Stimulated activated naive CD8-positive, alpha-beta T cell treated with anti-CD3 and anti-CD28 coated beads, Interleukin-15, Interleukin-2, amounts not matched to agents 100 ng/mL and 50 ng/mL, for 24 hours (primary cell): ENCODE results near the gene CENPV.
A peak's percentile ranks its signal among the peaks of the same experiment; 100 is the strongest.
"Not testable (repeated sequence)": the region's sequence is repeated elsewhere in the genome, so short reads cannot be mapped to it uniquely, and the experiment has no call there.

Experiments
- H3K27ac Mint-ChIP-seq: one replicate; pipeline ENCODE4 v1.8.0; 2021; ENCODE audit warnings: mild to moderate bottlenecking, mixed read lengths
- H3K27me3 Mint-ChIP-seq: one replicate; pipeline ENCODE4 v1.8.0; 2021; ENCODE audit warnings: mixed read lengths
- H3K36me3 Mint-ChIP-seq: one replicate; pipeline ENCODE4 v1.8.0; 2021; ENCODE audit warnings: low read depth, mixed read lengths
- H3K4me1 Mint-ChIP-seq: one replicate; pipeline ENCODE4 v1.8.0; 2021; ENCODE audit warnings: low read depth, mixed read lengths
- H3K4me3 Mint-ChIP-seq: one replicate; pipeline ENCODE4 v1.8.0; 2021; ENCODE audit warnings: mild to moderate bottlenecking, mixed read lengths
- H3K9me3 Mint-ChIP-seq: one replicate; pipeline ENCODE4 v1.8.0; 2021; ENCODE audit warnings: mixed read lengths

Gene CENPV

DNA sequence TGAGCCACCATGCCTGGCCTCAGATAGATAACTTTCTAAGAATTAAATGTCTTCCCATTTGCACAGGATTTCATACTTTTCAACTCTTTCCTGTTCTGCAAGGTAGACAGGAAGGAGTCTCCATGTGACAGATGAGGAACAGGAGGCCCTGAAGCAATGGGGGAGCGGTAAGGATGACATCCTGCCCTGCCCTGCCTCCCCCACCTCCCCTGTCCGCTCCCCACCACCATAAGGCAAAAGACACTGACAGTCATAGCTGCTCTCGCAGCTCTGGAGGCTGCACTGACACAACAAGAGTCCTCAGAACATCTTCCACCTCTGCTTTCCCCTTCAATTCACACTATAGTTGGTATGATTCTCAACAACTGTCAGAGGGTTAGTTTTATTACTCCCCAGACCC lies 9.7 kb downstream of the CENPV start:
- Mint-ChIP-seq H3K4me1 (no peaks in the 10 kb centered on the region), H3K36me3 (peaks cover 30% of the 10 kb centered on the region), H3K27me3 (no peaks in the 10 kb centered on the region), H3K9me3 (no peaks in the 10 kb centered on the region), H3K4me3 (no peak overlapping the region), H3K27ac (no peak overlapping the region)

DNA sequence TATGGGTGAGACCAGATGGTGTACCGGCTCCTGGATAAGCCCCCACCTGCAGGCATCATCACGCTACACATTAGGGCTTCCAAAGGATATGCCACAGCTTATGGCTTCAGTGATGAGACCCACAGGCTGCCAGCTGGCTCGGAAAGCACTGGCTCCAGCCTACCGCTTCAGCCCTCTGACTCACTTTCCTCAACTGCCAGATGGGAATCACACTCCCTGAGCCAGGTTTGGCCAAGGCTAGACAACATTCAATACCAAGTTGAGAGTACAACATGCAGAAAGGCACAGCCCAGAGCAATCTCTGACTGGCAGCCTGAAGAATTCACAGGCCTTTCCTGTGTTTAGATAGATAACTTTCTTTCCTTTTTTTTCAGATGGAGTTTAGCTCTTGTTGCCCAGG lies 10.3 kb downstream of the CENPV start:
- Mint-ChIP-seq H3K4me3 (no peak overlapping the region), H3K27me3 (no peaks in the 10 kb centered on the region), H3K36me3 (peaks cover 30% of the 10 kb centered on the region), H3K4me1 (no peaks in the 10 kb centered on the region), H3K9me3 (no peaks in the 10 kb centered on the region), H3K27ac (no peak overlapping the region)

GRCh38 chr17:16339959-16340358 lies 13.3 kb downstream of the CENPV start:
- H3K36me3 Mint-ChIP-seq = peaks cover 24% of the 10 kb centered on the region
- no peak overlapping the region for H3K27ac Mint-ChIP-seq
- no peaks in the 10 kb centered on the region for H3K4me1 Mint-ChIP-seq
- no peaks in the 10 kb centered on the region for H3K27me3 Mint-ChIP-seq
- no peak overlapping the region for H3K4me3 Mint-ChIP-seq
- H3K9me3 Mint-ChIP-seq = no peaks in the 10 kb centered on the region

DNA sequence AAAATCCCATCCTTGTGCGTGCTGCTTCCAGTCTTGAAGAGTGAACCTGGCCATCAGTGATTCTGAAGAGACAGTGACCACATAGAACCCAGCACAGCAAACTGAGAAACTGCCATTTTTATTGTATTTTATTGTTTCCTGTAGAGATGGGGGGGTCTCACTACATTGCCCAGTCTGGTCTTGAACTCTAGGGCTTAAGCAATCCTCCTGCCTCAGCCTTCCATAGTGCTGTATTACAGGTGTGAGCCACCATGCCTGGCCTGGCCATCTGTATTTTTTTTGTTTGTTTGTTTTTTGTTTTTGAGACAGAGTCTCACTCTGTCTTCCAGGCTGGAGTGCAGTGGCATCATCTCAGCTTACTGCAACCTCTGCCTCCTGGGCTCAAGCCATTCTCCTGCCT lies 13.9 kb downstream of the CENPV start:
- Mint-ChIP-seq H3K27ac (no peak overlapping the region), H3K4me1 (no peaks in the 10 kb centered on the region), H3K36me3 (peaks cover 24% of the 10 kb centered on the region), H3K9me3 (no peaks in the 10 kb centered on the region), H3K27me3 (no peaks in the 10 kb centered on the region), H3K4me3 (no peak overlapping the region)

- Mint-ChIP-seq H3K36me3 (peaks cover 14% of the 10 kb centered on the region), H3K9me3 (no peaks in the 10 kb centered on the region), H3K4me3 (no peak overlapping the region), H3K27ac (no peak overlapping the region), H3K4me1 (no peaks in the 10 kb centered on the region), H3K27me3 (no peaks in the 10 kb centered on the region)
Observed at GRCh38 chr17:16338391-16338790, 14.9 kb downstream of the CENPV start.

- no peaks in the 10 kb centered on the region for H3K4me1 Mint-ChIP-seq
- no peaks in the 10 kb centered on the region for H3K27me3 Mint-ChIP-seq
- peaks cover 23% of the 10 kb centered on the region for H3K36me3 Mint-ChIP-seq
- no peak overlapping the region for H3K4me3 Mint-ChIP-seq
- no peaks in the 10 kb centered on the region for H3K9me3 Mint-ChIP-seq
- H3K27ac Mint-ChIP-seq = no peak overlapping the region
Observed at GRCh38 chr17:16329519-16330271, 23.6 kb downstream of the CENPV start.

GRCh38 chr17:16328997-16329396 lies 24.3 kb downstream of the CENPV start:
- no peak overlapping the region for H3K27ac Mint-ChIP-seq
- no peak overlapping the region for H3K4me3 Mint-ChIP-seq
- no peaks in the 10 kb centered on the region for H3K27me3 Mint-ChIP-seq
- no peaks in the 10 kb centered on the region for H3K9me3 Mint-ChIP-seq
- H3K4me1 Mint-ChIP-seq = no peaks in the 10 kb centered on the region
- peaks cover 25% of the 10 kb centered on the region for H3K36me3 Mint-ChIP-seq

- no peaks in the 10 kb centered on the region for H3K9me3 Mint-ChIP-seq
- no peak overlapping the region for H3K4me3 Mint-ChIP-seq
- H3K27ac Mint-ChIP-seq = no peak overlapping the region
- peaks cover 32% of the 10 kb centered on the region for H3K36me3 Mint-ChIP-seq
- H3K27me3 Mint-ChIP-seq = no peaks in the 10 kb centered on the region
- H3K4me1 Mint-ChIP-seq = no peaks in the 10 kb centered on the region
Observed at GRCh38 chr17:16327018-16327417, 26.3 kb downstream of the CENPV start.

DNA sequence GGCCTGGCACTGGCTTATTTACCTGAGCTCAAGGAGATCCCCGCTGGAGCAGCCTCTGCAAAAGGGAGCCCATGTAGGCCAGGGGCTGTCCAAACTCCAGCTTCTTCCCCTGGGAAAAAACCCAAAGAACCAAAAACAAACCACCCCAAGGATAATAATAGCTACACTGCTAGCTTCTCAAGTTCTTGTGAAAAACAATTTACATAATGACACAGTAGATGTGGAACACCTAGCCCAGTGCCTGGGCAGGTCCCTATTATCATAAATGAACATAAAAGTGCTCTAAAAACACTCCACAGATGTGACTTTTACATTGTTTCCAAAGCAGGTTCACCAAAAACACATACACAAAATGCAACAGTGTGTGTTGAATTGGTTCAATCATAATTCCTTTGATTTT lies 27.3 kb downstream of the CENPV start:
- no peaks in the 10 kb centered on the region for H3K9me3 Mint-ChIP-seq
- H3K27me3 Mint-ChIP-seq = no peaks in the 10 kb centered on the region
- H3K4me1 Mint-ChIP-seq = no peaks in the 10 kb centered on the region
- H3K27ac Mint-ChIP-seq = peak overlapping the region; percentile 36
- peaks cover 32% of the 10 kb centered on the region for H3K36me3 Mint-ChIP-seq
- no peak overlapping the region for H3K4me3 Mint-ChIP-seq

DNA sequence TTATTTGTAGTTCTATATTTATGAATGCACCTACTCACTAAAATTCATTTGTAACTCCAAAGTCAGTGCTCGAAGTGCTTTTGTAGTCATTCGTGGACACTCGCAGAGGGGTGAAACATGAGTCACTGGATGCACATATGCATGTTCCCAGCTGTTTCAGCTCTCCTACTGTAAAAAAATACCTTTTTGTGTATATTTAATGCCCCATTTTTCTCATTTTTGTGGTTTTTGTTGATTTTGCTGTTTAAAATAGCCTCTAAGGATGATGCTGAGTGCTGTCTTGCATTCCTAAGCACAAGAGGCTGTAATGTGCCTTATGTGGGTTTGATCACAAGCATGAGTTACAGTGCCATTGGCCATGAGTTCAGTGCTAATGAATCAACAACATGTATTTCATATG lies 30.6 kb downstream of the CENPV start:
- Mint-ChIP-seq H3K27ac (no peak overlapping the region), H3K4me1 (no peaks in the 10 kb centered on the region), H3K27me3 (no peaks in the 10 kb centered on the region), H3K9me3 (no peaks in the 10 kb centered on the region), H3K36me3 (peaks cover 35% of the 10 kb centered on the region), H3K4me3 (no peak overlapping the region)

DNA sequence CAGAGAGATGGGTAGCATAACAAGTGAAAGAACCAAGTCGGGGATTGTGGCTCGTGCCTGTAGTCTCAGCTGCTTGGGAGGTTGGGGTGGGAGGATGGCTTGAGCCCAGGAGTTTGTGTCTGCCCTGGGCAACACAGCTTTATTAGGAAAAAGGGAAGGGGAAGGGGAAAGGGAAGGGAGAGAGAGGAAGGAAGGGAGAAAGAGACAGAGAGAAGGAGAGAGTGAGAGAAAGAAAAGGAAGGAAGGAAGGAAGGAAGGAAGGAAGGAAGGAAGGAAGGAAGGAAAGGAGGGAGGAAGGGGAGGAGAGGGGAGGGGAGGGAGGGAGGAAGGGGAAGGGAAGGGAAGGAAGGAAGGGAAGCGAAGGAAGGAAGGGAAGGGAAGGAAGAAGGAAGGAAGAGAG lies 33.3 kb downstream of the CENPV start:
- H3K4me3 Mint-ChIP-seq = no peak overlapping the region
- H3K4me1 Mint-ChIP-seq = no peaks in the 10 kb centered on the region
- H3K36me3 Mint-ChIP-seq = peaks cover 30% of the 10 kb centered on the region
- H3K9me3 Mint-ChIP-seq = no peaks in the 10 kb centered on the region
- no peaks in the 10 kb centered on the region for H3K27me3 Mint-ChIP-seq
- H3K27ac Mint-ChIP-seq = no peak overlapping the region

- peaks cover 10% of the 10 kb centered on the region for H3K4me1 Mint-ChIP-seq
- no peak overlapping the region for H3K4me3 Mint-ChIP-seq
- H3K27ac Mint-ChIP-seq = no peak overlapping the region
- peaks cover 47% of the 10 kb centered on the region for H3K36me3 Mint-ChIP-seq
- no peaks in the 10 kb centered on the region for H3K27me3 Mint-ChIP-seq
- no peaks in the 10 kb centered on the region for H3K9me3 Mint-ChIP-seq
Observed at GRCh38 chr17:16314859-16315258, 38.4 kb downstream of the CENPV start.

DNA sequence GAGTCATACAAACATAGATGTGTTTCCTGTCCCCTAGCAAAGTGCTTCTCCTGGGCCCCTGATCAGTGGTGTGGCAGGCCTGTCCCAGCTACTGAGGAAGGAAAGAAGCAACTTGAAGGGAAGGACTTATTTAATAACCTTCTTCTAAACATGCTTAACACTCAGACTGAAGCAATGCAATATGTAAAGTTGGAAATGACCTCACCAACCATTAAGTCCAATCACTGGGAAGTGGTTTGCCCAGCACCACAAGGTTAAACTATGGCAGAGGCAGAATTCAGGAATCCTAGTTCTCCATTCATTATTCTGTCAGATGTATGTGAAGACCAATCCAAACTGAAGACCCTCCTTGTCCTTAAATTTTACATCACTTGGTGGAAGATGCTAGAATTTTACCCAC lies 39.1 kb downstream of the CENPV start:
- Mint-ChIP-seq H3K9me3 (no peaks in the 10 kb centered on the region), H3K36me3 (peaks cover 49% of the 10 kb centered on the region), H3K27me3 (no peaks in the 10 kb centered on the region), H3K27ac (no peak overlapping the region), H3K4me3 (no peak overlapping the region), H3K4me1 (peaks cover 10% of the 10 kb centered on the region)

DNA sequence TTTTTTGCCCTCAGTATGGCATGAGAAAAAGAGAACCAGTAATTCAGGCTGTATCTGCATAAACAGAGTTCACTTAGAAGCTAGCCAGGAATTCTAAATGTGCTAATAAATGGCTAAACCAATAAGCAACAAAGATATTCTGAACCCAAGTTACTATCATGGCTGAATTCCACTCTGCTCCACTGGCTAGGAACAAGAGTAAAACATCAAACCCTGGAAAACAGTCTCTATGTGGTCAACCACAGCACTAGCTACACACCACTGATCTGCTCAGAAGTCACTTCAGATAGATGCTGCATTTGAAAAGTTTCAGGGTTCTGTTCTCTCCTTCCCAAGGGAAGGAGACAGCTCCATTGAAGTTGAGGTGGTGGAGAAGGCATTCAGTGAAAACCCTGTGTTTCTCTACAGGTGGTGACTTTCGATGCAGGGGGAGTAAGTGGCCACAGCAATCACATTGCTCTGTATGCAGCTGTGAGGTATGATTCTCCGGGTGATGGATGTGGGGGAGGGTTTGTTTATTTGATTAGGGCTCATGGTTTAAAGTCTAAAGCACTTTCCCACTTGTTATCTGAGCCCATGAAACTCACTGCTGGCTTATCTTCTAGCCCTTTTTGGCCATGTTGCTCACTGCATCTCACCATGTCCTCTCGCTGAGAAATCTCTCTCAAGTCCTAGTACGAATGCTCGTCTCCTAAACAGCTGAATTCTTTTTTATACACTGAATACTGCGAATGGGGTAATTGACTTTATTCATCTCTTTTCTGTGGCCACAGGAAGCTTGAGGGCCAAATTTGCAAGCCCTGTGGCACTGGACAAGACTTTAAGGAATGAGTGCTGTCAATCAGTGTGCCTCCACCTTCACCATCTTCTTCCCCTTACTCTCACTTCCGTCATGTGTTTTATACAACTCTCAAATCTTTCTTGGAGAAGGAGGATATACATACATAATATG lies 39.9 kb downstream of the CENPV start:
- no peak overlapping the region for H3K4me3 Mint-ChIP-seq
- peaks cover 10% of the 10 kb centered on the region for H3K4me1 Mint-ChIP-seq
- H3K9me3 Mint-ChIP-seq = no peaks in the 10 kb centered on the region
- no peaks in the 10 kb centered on the region for H3K27me3 Mint-ChIP-seq
- H3K27ac Mint-ChIP-seq = no peak overlapping the region
- peaks cover 52% of the 10 kb centered on the region for H3K36me3 Mint-ChIP-seq

DNA sequence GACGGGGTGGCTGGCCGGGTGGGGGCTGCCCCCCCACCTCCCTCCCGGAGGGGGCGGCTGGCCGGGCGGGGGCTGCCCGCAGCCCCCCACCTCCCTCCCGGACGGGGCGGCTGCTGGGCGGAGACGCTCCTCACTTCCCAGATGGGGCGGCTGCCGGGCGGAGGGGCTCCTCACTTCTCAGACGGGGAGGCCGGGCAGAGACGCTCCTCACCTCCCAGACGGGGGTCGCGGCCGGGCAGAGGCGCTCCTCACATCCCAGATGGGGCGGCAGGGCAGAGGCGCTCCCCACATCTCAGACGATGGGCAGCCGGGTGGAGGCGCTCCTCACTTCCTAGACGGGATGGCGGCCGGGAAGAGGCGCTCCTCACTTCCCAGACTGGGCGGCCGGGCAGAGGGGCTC lies 41.2 kb downstream of the CENPV start:
- H3K9me3 Mint-ChIP-seq, H3K27ac Mint-ChIP-seq, H3K4me3 Mint-ChIP-seq, H3K4me1 Mint-ChIP-seq, H3K27me3 Mint-ChIP-seq: not testable (repeated sequence)
- H3K36me3 Mint-ChIP-seq = peaks cover 54% of the 10 kb centered on the region
